WTC11 (cell line): ENCODE measurements around the gene CST6.

Source experiments
- CREB1 ChIP-seq: sonication (generic); formaldehyde crosslinking; IDR thresholded peaks from 2 replicates; pipeline ENCODE4 v1.8.0; 2023; ENCODE audit warnings: mild to moderate bottlenecking, missing genetic modification reagents
- ETV6 ChIP-seq: sonication (generic); formaldehyde crosslinking; IDR thresholded peaks from 2 replicates; pipeline ENCODE4 v1.8.1; 2022; ENCODE audit warnings: mild to moderate bottlenecking, missing genetic modification reagents
- TP53 ChIP-seq: sonication (generic); formaldehyde crosslinking; IDR thresholded peaks from 2 replicates; pipeline ENCODE4 v1.8.1; 2023; ENCODE audit warnings: mild to moderate bottlenecking, missing genetic modification reagents
- ZNF121 ChIP-seq: sonication (generic); formaldehyde crosslinking; IDR thresholded peaks from 2 replicates; pipeline ENCODE4 v1.8.0; 2023; ENCODE audit warnings: missing genetic modification reagents
- TF ChIP-seq, protein P1 (sequence below): fragments of 200-600 bp; IDR thresholded peaks from 2 replicates; pipeline ENCODE4 v1.8.0; 2022; ENCODE audit warnings: antibody characterized with exemption
- TF ChIP-seq, protein P2 (sequence below): sonication (generic); formaldehyde crosslinking; conservative IDR thresholded peaks from 2 replicates; pipeline ENCODE4 v1.8.1; 2022; ENCODE audit warnings: mild to moderate bottlenecking, missing genetic modification reagents
- TF ChIP-seq, protein P3 (sequence below): fragments of 250-450 bp; sonication (Bioruptor Pico); conservative IDR thresholded peaks from 2 replicates; pipeline ENCODE4 v1.9.0; 2021; ENCODE audit warnings: mild to moderate bottlenecking
- TF ChIP-seq, protein P4 (sequence below): sonication (generic); formaldehyde crosslinking; IDR thresholded peaks from 2 replicates; pipeline ENCODE4 v1.8.1; 2023; ENCODE audit warnings: mild to moderate bottlenecking, missing genetic modification reagents

DNA sequence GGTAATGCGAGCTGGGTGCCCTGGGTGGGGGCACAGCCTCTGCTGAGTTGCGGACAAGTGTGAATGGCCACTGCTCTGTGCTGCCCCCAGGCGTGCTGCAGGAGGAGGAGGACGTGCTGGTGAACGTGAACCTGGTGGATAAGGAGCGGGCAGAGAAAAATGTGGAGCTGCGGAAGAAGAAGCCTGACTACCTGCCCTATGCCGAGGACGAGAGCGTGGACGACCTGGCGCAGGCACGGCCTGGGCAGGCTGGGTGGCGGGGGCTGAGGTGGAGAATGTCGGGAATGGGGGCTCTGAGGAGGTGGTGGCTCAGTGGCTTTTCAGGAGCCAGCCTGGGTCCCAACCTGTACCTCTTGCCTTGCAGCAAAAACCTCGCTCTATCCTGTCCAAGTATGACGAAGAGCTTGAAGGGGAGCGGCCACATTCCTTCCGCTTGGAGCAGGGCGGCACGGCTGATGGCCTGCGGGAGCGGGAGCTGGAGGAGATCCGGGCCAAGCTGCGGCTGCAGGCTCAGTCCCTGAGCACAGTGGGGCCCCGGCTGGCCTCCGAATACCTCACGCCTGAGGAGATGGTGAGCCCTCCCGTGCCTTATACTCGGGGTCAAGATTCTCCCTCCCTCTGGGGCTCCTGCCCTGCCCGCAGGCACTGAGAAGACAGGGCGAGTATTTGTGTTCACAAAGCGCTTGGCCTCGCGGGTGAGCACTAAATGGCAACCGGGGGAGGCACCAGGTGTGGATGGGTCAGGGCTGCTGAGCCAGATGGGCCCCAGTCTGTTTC is 45.6 kb upstream of the CST6 start:
- TF ChIP-seq CREB1 (CRISPR knock-in tag): no peak
- TF ChIP-seq, protein P1, sequence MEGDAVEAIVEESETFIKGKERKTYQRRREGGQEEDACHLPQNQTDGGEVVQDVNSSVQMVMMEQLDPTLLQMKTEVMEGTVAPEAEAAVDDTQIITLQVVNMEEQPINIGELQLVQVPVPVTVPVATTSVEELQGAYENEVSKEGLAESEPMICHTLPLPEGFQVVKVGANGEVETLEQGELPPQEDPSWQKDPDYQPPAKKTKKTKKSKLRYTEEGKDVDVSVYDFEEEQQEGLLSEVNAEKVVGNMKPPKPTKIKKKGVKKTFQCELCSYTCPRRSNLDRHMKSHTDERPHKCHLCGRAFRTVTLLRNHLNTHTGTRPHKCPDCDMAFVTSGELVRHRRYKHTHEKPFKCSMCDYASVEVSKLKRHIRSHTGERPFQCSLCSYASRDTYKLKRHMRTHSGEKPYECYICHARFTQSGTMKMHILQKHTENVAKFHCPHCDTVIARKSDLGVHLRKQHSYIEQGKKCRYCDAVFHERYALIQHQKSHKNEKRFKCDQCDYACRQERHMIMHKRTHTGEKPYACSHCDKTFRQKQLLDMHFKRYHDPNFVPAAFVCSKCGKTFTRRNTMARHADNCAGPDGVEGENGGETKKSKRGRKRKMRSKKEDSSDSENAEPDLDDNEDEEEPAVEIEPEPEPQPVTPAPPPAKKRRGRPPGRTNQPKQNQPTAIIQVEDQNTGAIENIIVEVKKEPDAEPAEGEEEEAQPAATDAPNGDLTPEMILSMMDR: no peak
- no peak for TF ChIP-seq ZNF121
- no peak for TF ChIP-seq ETV6
- no peak for TF ChIP-seq TP53
- TF ChIP-seq, protein P2, sequence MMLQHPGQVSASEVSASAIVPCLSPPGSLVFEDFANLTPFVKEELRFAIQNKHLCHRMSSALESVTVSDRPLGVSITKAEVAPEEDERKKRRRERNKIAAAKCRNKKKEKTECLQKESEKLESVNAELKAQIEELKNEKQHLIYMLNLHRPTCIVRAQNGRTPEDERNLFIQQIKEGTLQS (CRISPR knock-in tag): no peak
- TF ChIP-seq, protein P3, sequence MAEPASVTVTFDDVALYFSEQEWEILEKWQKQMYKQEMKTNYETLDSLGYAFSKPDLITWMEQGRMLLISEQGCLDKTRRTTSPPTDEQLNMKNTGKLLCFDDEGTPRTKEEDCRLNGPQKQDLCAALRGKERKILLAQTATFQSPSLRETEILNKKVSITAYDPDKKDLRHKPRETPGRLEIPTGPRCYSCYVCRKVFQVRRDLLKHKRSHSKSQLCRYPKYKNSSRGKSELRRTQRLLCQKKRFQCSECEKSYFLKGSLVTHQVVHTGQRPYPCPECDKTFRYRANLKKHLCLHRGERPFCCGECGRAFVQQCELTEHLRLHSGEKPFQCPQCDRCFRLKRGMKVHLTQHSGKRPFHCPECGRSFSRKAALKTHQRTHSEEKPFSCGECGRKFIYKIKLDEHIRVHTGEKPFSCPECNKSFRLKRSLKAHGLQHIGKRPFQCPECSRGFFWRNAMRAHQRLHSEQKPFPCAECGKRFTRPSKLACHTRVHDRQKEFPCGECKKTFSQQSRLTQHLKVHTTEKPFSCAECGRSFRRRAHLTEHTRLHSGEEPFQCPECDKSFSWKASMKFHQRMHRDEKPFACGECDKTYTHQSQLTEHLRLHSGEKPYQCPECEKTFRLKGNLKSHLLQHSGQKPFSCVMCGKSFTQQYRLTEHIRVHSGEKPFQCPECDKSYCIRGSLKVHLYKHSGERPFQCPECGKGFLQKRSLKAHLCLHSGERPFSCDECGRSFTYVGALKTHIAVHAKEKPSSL (CRISPR knock-in tag): no peak
- TF ChIP-seq, protein P4, sequence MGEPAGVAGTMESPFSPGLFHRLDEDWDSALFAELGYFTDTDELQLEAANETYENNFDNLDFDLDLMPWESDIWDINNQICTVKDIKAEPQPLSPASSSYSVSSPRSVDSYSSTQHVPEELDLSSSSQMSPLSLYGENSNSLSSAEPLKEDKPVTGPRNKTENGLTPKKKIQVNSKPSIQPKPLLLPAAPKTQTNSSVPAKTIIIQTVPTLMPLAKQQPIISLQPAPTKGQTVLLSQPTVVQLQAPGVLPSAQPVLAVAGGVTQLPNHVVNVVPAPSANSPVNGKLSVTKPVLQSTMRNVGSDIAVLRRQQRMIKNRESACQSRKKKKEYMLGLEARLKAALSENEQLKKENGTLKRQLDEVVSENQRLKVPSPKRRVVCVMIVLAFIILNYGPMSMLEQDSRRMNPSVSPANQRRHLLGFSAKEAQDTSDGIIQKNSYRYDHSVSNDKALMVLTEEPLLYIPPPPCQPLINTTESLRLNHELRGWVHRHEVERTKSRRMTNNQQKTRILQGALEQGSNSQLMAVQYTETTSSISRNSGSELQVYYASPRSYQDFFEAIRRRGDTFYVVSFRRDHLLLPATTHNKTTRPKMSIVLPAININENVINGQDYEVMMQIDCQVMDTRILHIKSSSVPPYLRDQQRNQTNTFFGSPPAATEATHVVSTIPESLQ: no peak
